Prostate gland (tissue), 2 donors: Measurements from ENCODE around the gene ATP6V1B1.

Experiments used
- POLR2A ChIP-seq: fragments of 450-650 bp; IDR thresholded peaks from one replicate; pipeline ENCODE4 v1.6.1; 2016; ENCODE audit warnings: antibody characterized with exemption, mild to moderate bottlenecking
- POLR2AphosphoS5 ChIP-seq: sonication (generic); formaldehyde crosslinking; IDR thresholded peaks from one replicate; pipeline ENCODE4 v1.6.1; 2017; ENCODE audit warnings: antibody characterized with exemption
- TF ChIP-seq, protein P1 (sequence below), 4 experiments: fragments of 200-600 bp in 2 of 4; fragments of 450-650 bp in 2 of 4; sonication (generic) in 2 of 4; IDR thresholded peaks; 1 replicate in 3 of 4; 2 replicates in 1 of 4; pipeline ENCODE4 v1.5.1; 2016 to 2019; ENCODE audit warnings: antibody characterized with exemption in 4 of 4, mild to moderate bottlenecking in 2 of 4, moderate library complexity in 2 of 4

DNA sequence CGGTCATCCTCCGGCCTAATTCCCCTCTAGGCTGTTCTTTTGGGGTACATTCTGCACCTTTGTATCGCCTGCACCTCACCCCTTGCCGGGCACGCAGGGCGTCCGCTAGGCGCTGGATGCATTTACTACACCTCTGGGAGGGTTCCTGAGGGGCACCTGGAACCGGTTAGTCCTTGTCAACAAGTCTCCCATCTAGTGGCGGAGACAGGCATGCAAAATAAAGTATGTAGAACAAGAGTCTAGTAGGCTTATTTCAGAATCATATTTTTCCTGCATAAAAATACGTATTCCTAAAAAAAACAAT lies 59.7 kb downstream of the ATP6V1B1 start:
- TF ChIP-seq, protein P1, sequence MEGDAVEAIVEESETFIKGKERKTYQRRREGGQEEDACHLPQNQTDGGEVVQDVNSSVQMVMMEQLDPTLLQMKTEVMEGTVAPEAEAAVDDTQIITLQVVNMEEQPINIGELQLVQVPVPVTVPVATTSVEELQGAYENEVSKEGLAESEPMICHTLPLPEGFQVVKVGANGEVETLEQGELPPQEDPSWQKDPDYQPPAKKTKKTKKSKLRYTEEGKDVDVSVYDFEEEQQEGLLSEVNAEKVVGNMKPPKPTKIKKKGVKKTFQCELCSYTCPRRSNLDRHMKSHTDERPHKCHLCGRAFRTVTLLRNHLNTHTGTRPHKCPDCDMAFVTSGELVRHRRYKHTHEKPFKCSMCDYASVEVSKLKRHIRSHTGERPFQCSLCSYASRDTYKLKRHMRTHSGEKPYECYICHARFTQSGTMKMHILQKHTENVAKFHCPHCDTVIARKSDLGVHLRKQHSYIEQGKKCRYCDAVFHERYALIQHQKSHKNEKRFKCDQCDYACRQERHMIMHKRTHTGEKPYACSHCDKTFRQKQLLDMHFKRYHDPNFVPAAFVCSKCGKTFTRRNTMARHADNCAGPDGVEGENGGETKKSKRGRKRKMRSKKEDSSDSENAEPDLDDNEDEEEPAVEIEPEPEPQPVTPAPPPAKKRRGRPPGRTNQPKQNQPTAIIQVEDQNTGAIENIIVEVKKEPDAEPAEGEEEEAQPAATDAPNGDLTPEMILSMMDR (IDR thresholded peaks at IDR 0.05): peak in 3 of 4 experiments; percentile 6 to 43 (median 33)
- no peak for TF ChIP-seq POLR2A
- TF ChIP-seq POLR2AphosphoS5: no peak
